HK-2 (cell line): ENCODE results near the gene SNAI3.

Source experiments
- DNase-seq: peaks from one replicate; pipeline ENCODE4 v3.0.0-alpha.2; 2018; ENCODE audit not compliant: unreplicated experiment

The SNAI3 gene

GRCh38 chr16:88691924-88692560 lies 5.7 kb upstream of the SNAI3 start:
- no peak for DNase-seq

- no peak for DNase-seq
Observed at GRCh38 chr16:88691129-88691813, 5.0 kb upstream of the SNAI3 start.

GRCh38 chr16:88690341-88691128 lies 4.2 kb upstream of the SNAI3 start:
- DNase-seq: no peak

GRCh38 chr16:88688013-88688778 lies 1.9 kb upstream of the SNAI3 start:
- no peak for DNase-seq

- no peak for DNase-seq
Observed at GRCh38 chr16:88687676-88688012, 1.3 kb upstream of the SNAI3 start.

- DNase-seq: no peak
Observed at GRCh38 chr16:88687254-88687576, 908 bp upstream of the SNAI3 start.

GRCh38 chr16:88686062-88686438 lies 257 bp downstream of the SNAI3 start:
- no peak for DNase-seq

- no peak for DNase-seq
Observed at GRCh38 chr16:88685156-88686061, 898 bp downstream of the SNAI3 start.

- no peak for DNase-seq
Observed at GRCh38 chr16:88684569-88685155, 1.6 kb downstream of the SNAI3 start.

- no peak for DNase-seq
Observed at GRCh38 chr16:88681709-88682451, 4.4 kb downstream of the SNAI3 start.

GRCh38 chr16:88681084-88681680 lies 5.1 kb downstream of the SNAI3 start:
- no peak for DNase-seq

- DNase-seq: no peak
Observed at GRCh38 chr16:88680554-88681083, 5.7 kb downstream of the SNAI3 start.

GRCh38 chr16:88678224-88678979 lies 7.9 kb downstream of the SNAI3 start:
- DNase-seq: no peak

GRCh38 chr16:88677721-88678120 lies 8.6 kb downstream of the SNAI3 start:
- no peak for DNase-seq

- no peak for DNase-seq
Observed at GRCh38 chr16:88676502-88677242, 9.6 kb downstream of the SNAI3 start.

GRCh38 chr16:88673716-88674379 lies 12.5 kb downstream of the SNAI3 start:
- DNase-seq: no peak

GRCh38 chr16:88672776-88673175 lies 13.5 kb downstream of the SNAI3 start:
- DNase-seq: no peak

GRCh38 chr16:88671806-88672205 lies 14.5 kb downstream of the SNAI3 start:
- DNase-seq: no peak
